HG02973 (cell line): ENCODE results near the gene CCDC89.
"Not testable (repeated sequence)": the region's sequence is repeated elsewhere in the genome, so short reads cannot be mapped to it uniquely, and the experiment has no call there.

Source experiments
- ATAC-seq: cut with Tn5 transposase; IDR thresholded peaks from one replicate; pipeline ENCODE4 v1.9.1; 2021; ENCODE audit warnings: moderate library complexity; ENCODE audit not compliant: unreplicated experiment

The CCDC89 gene

DNA sequence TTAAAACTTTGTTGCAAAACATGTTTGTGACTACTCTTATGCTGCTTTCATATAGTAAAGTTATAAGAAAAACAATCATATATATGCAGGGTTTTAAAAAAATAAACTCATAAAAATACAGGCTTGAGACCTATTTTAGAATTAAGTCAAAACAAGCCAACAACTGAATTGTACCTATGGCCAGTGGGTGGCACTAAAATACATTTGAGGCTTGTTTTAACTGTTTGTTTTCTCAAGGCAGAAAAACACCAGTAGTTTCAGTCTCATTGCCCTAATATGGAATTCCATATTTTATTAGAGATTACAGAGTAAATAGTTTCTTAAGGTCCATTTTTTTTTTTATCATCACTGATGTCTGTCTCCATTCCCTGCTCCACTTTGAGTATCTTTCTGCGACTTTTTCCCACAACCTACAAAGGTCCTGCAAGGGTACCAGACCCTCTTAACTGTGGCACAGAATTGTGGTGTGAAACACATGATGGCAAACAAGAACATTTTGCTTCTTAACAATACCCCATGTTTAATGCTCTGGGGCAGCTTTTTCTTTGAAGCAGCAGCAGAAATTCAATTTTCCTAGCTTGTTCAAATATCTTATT is 8.5 kb upstream of the CCDC89 start:
- no peak for ATAC-seq

DNA sequence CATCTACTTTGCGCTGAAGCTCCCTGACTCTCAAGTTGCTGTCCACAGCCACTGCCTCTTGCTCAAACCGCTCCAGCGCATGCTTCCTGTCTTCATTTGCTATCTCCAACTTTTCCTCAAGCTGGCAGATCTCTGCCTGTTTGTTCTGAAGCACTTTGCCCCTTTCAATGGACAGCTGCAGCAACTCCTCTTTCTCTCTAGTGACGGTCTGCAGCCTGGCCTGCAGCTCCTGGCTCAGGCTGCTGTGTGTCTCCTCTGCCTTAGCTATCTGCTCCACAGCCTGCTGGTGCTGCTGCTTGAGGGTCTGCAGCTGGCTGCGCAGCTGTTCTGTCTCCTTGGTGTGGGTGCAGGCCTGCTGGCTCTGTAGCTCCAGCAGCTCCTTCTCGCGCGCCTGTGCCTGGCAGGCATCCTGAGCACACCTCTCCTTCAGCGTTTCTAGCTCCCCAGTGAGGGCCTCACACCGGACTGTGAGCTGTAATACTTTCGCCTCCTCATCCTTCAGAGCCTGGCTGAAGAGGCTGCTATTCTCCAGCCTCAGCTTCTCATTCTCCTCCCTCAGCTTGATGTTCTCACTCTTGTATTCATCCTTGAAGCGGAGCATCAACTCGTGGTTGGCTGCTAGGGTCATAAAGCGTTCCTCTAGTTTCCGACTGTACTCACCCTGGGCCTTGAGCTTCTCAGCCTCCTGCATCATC is 723 bp downstream of the CCDC89 start:
- ATAC-seq: no peak

DNA sequence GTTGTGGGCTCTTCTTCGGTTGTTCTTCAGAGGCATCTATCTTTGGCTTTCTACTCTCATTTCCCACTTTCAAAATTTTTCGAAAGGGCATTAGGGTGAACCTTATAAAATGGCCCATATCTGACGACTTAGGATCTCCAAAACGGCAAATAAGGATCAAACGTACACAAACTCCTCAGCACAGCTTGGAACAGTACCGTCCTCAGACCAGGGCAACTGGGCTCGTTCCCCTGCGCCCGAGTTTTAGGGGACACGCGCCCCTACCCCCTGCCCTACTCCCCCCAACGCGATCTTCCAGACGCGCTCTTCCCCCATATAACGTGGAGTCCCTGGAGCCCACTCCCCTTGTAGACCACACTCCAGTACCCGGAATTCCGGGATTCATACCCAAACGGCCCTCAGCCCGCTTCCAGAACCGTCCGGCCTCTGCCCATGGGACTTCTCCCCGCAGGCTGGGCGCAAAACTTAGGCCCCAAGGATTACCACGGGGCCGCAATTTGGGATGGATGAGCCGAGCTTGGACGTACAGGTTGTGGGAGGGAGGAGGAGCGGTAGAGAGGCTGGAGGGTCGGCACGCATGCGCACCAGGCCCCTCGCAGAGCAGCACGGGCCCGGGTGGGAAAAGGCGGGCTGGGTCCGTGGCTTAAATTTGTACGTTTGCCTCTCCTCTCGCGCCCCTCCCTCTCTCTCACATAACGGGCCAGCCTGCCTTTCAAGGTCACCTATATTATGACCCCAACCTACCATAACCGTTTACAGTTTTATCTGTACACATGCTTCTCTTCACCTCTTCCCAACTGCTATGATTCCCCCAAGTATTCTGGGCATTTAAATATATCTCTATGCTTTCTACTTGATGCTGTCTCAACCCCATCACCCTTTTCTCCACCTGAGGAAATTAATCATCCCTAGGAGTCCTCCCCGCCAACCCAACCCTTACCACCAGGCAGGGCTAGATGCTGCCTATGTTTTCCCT is 3.4 kb downstream of the CCDC89 start:
- ATAC-seq: peak; percentile 77

DNA sequence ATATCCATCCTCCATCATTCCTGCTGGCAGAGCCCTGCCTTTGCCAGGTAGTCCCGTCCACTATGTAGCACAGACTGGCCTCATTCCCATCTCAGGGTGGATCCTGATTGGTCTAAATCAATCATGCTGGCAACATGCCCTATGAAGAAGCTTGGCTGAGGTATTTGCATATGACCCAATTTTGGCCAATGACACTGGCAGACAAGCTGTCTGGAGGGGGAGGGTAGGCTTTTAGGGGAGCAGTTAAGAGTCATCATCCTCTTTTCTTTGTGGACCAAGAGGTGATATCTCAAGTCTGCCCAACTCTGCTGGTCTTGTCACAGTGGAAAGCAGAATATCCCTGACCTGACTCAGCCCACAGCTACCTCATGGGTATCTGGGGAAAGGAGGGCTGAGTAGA is 5.1 kb downstream of the CCDC89 start:
- ATAC-seq: no peak

DNA sequence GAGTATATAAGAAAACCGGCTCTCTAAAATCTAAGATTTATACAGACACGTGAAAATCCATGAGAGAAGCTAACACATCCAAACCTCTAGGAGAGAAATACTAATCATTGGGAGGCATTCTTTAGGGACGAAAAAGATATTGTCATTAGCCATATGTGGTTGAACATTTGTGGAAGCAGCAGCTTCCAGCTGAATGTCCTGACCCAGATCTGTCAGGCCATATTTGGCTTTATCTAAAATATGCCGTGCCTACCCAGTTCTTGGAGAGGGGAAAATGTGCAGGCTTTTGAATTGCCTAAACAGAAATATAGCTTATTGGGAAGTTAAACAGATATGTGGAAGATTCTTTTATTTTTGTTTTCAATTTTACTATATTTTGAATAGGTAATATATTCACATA is 6.4 kb downstream of the CCDC89 start:
- ATAC-seq: no peak

DNA sequence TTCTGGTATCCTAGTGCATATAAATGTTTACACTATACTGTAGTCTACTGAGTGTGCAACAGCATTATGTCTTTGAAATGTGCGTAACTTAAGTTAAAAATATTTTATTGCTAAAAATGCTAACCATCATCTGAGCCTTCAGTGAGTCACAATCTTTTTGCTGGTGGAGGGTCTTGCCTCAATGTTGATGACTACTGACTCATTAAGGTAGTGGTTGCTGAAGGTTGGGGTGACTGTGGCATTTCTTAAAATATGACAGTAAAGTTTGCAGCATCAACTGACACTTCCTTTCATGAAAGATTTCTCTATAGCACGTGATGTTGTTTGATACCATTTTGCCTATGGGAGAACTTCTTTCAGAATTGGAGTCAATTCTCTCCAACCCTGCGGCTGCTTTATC is 12.6 kb downstream of the CCDC89 start:
- no peak for ATAC-seq

DNA sequence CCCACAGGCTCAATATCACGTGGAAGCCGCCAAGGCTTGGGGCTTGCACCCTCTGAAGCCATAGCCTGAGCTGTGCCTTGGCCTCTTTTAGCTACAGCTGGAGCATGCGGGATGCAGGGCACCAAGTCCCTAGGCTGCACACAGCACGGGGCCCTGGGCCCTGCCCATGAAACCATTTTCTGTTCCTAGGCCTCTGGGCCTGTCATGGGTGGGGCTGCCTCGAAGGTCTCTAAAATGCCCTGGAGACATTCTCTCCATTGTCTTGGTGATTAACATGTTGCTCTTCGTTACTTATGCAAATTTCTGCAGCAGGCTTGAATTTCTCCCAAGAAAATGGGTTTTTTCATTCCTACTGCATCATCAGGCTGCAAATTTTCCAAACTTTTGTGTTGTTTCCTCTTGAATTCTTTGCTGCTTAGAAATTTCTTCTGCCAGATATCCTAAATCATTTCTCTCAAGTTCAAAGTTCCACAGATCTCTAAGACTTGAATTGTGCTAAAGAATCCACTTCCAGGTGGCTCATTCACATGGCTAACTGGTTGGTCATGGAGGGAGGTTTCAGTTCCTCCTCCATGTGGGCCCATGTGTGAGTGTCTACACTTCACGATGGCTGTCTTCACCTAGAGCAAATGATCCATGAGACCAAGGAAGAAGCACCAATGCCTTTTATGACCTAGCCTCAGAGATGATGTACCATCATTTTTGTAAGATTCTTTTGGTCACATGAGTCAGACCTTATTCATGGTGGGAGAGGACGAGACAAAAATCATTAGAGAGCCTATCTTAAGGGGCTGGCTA is 13.7 kb downstream of the CCDC89 start:
- no peak for ATAC-seq

DNA sequence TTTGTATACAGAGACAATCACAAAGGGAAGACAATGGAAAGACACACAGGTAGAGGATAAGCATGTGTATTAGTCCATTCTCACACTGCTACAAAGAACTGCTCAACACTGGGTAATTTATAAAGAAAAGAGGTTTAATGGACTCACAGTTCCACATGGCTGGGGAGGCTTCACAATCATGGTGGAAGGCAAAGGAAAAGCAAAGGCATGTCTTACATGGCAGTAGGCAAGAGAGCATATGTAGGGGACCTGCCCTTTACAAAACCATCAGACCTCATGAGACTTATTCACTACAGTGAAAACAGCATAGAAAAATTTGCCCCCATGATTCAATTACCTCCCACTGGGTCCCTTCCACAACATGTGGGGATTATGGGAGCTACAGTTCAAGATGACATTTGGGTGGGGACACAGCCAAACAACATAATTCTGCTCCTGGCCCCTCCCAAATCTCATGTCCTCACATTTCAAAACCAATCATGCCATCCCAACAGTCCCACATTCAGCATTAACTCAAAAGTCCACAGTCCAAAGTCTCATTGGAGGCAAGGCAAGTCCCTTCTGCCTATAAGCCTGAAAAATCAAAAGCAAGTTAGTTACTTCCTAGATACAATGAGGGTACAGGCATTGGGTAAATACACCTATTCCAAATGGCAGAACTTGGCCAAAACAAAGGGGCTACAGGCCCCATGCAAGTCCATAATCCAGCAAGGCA is 14.9 kb downstream of the CCDC89 start:
- ATAC-seq: not testable (repeated sequence)

DNA sequence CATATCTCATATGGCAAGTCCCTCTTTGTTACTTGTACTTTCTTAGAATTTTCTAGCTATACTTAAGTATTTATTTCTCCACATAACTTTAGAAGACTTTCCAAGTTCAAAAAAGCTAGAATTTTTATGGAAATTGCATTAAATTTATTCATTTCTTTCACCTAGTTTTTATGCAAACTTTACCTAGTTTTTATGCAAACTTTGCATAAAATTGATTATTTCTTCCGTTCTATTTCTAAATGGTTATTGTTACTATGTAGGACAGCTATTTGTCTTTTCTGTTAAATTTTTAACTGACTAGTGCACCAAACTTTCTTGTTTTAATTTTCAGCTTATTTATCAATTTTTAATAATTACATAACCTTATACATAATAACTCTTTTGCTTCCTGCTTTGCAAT is 17.8 kb downstream of the CCDC89 start:
- no peak for ATAC-seq

DNA sequence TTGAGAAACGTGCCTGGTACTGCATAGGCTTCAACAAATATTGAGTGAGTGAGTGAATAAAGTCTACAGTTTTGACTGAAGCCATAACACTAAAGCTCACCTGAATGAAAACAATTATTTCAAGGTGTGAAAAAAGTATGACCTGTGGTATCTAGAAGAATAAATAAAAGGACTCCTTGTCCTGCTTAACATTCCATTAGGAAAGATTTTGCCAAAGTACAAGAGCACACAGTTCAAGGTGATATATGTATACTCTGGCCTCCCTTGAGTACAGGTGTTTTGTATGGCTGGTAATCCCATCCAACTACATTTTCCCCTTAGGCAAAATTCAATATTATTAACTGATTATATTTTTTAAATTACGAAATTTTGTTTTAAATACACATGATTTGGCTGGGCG is 19.3 kb downstream of the CCDC89 start:
- no peak for ATAC-seq

DNA sequence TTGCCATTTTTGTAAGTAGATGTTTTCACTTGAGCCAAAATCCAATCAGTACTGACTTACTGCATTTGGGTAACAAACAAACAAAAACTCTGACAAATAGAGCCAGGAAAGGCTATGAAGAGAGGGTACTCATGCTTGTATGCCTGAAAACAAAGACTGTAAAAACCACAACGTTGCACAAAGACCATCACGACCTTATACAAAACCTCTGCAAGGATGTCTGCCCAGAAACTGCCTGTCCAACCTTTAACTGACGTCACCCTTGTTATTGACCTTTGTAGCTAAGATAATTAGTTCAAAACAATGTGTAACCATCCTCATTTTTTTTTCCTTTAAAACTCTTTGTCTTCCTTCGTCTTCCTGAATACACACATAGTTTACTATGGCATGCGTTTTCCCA is 20.3 kb downstream of the CCDC89 start:
- ATAC-seq: no peak

DNA sequence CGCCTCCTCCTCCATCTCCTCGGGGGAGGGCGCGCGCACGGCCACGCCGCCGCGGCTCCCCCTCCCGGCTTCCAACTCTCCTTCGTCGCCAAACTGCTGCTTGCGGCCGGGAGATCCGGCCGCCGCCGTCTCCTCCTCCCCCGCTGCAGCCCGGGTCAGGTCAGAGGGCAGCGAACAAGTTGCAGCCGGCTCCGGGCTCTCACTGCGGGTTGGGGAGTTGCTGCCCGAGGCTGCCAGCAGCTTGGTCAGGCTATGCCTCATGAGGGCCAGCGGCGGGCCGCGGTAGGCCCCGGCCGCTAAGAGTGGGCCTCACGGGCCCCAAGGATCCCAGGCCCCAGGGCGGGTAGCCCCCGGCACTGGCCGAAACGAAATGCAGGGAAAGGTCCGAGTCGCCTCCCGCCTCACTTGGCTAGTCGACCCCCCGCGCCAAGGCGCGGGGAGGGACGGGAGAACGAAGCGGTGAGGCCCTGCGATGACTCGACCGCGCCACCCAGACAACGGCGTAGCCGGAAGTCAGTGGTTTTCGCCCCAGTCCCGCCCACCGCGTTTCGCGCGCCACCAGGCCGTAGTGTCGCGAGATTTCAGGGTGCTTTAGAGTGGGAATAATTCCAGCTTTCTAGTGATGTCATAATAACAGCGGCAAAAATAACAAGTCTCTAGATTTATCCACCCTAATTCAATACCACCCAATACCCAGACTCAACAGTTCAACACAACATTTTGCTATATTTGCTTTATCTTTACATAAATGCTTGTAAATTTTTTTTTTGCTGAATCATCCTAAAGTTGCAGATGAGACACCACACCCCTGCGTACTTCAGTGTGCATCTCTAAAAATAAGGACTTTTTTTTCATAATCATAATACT is 21.1 kb downstream of the CCDC89 start, which contains the start of gene CREBZF:
Gene CREBZF, minus strand, starts transcription at position 515 of the 867 bp plus-strand sequence. Its CDS starts 254 bp downstream, at position 261.
- ATAC-seq: peak; percentile 89

DNA sequence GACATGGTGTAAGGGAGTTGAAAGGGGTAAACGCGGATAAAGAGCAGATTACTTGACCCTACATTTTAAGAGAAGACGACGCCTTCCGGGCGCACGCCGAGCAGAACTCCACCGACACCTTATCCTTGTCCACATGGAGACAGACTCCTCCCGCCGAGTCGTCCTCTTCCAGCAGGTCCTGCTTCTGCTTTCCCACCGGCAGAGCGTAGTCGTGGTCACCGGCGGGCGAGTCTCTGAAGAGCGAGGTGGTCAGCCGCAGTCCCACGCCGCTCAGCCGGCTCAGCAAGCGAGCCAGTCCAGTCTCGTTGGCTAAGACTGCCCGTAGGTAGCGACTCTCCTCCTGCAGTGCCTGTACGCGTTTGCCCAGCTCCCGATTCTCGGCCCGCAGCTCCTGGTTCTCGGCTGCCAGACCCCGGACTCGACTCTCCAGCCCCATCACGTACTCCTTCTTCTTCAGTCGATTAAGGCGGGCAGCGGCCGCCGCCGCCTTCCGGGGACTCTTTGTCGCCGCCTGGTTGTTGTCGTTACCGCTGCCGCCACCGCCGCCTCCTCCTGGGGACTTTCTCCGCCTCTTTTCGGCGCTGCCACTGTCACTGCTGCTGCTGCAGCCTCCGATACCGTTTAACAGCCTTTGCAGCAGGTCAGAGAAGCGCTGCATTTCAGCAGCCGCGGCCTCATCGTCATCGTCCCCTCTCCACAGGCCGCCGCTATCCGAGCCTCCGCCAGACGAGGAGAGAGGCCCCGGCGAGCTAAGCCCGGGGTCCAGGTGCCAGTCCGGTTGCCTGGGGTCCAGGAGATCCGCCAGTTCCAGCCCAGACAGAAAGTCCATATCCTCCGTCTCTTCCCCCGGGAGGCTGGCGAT is 22.0 kb downstream of the CCDC89 start:
- peak; percentile 71 for ATAC-seq

DNA sequence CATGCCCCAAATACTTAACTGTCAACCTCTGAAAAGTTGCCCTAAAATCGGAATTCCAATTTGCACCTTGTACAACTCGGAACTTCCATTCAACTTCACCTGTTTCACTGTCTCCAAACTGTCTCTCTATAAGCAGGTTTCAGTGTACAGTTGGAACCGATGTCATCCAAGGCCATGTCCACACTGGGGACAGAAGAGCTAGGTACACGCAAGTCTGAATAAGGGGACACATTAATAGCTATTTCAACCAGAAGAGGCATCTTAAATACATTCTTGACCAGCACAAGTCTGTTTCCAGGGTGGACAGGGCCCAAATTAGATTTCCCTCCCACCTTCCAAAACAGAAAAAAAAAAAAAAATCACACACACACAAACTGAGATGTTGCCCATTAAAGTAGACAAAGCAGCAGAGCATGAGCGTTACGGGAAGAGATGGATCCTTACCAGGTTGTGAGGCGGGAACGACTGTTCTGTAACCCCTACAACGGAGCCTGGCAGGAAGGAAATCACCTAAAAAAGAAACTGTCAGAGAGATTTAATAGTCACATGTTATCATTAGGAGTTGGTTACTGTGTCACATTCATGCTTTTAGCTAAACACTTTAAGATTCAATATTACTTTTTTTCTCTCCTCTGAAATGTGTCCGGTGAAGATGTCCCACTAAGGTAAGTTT is 22.8 kb downstream of the CCDC89 start:
- ATAC-seq: no peak

DNA sequence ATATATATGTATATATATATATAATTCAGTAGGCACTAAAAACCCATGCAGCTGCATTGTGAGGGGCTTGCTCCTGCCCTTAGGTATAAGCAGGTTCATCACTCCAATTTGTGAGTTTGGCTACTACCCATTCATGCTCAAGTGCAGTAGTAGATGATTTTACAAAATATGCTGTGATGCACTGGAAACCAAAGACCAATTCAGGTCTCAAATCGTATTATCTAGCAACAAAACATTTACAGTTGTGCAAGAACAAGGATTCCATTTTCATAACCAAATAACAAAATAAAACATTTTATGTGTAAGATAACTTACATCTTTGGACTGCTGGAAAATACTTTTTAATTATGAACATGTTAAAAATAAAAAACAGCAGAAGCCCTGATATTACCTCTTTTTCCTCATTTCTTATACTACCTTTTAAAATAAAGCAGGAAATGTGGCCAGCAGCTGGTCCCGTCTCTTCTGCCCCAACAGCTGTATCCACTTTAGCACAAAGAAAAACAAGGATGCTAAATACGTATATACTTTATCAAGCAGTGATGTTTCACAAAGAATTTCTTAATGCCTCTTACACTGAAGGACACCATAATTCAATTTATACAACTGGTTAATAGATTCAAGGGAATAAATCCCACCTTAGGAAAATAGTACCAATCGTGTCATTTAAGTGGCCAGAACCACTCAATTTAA is 23.9 kb downstream of the CCDC89 start:
- ATAC-seq: no peak

DNA sequence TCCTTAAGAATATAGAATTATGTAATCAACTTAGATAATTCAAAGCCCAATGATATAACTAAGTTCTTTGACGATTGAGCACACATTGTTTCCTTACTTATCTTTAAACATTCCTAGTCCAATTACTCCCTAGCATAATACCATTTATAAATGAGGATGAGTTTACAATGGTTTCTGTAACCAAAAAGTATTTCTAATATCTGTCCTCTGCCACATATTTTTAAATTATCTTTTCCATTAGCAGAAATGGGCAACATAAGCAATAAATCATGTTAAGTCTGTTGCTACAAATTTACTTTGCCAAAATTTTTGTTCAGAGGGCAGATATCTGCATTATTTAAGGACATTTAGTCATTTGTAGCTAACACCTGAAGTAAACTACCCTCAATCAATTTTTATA is 27.8 kb downstream of the CCDC89 start:
- no peak for ATAC-seq

DNA sequence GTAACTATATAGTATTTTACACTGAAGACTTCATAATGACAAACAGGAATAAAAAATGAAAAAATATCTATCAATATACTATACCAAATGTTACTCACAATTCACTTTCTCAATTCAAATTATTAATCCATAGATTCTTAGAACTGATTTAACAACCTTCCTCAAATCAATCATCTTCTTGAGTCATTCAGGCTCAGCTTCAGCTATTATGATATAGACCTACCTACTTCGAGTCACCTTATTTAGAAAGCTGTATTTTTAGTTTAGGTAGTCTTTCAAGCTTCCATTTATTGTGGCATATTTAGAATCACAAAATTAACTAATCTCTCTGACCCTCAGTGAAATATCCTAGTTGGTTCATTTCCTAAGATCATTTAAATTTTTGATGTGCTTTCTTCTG is 29.2 kb downstream of the CCDC89 start:
- ATAC-seq: no peak
